GM20000 (cell line): ENCODE data around the gene HOXB7.

ENCODE experiments used
- DNase-seq: peaks from one replicate; pipeline ENCODE4 v3.0.0; 2012; ENCODE audit warnings: low spot score
- CTCF ChIP-seq: IDR thresholded peaks from 2 replicates; pipeline ENCODE4 v1.5.1; 2012; ENCODE audit warnings: mild to moderate bottlenecking, control low read depth; ENCODE audit errors: extremely low read depth, missing control alignments

HOXB7 gene

GRCh38 chr17:48610282-48611211 is at the start of gene HOXB7:
Gene HOXB7, minus strand, starts transcription at chr17:48611017. Its CDS starts 99 bp downstream, at chr17:48610918.
- TF ChIP-seq CTCF, result no peak
- DNase-seq, result peak; percentile 87

- no peak for TF ChIP-seq CTCF
- no peak for DNase-seq
Observed at GRCh38 chr17:48655913-48656312, 45.1 kb upstream of the HOXB7 start.

- no peak for TF ChIP-seq CTCF
- no peak for DNase-seq
Observed at GRCh38 chr17:48649741-48650140, 38.9 kb upstream of the HOXB7 start.

- TF ChIP-seq CTCF, result no peak
- no peak for DNase-seq
Observed at GRCh38 chr17:48647963-48648245, 37.1 kb upstream of the HOXB7 start.

- DNase-seq, result peak; percentile 60
- no peak for TF ChIP-seq CTCF
Observed at GRCh38 chr17:48647103-48647962, 36.5 kb upstream of the HOXB7 start.

GRCh38 chr17:48646183-48647102 is 35.6 kb upstream of the HOXB7 start:
- peak; percentile 75 for DNase-seq
- no peak for TF ChIP-seq CTCF
